Kidney epithelial cell (primary cell): ENCODE results near the gene RGMB. TPM values are rescaled to one million over a fixed set of nuclear protein-coding genes. Genes with fewer than 3 reads are reported as not detected.

Experiments used
- DNase-seq: peaks from one replicate; pipeline ENCODE4 v3.0.0-alpha.2; 2010; ENCODE audit warnings: low read depth
- H3K27me3 ChIP-seq: 2 replicates; pipeline ENCODE4 v1.6.0; 2011; ENCODE audit warnings: low read length; ENCODE audit not compliant: control insufficient read depth, insufficient read depth
- H3K36me3 ChIP-seq: 2 replicates; pipeline ENCODE4 v1.5.1; 2011; ENCODE audit warnings: low read length; ENCODE audit not compliant: control insufficient read depth, insufficient read depth
- H3K4me3 ChIP-seq: 2 replicates; pipeline ENCODE4 v1.5.1; 2011; ENCODE audit warnings: low read depth, mild to moderate bottlenecking, control low read depth, low read length
- total RNA-seq: library from RNA; depleted of rRNA; stranded (reverse); fragments of >200 nt; gene quantifications from 2 replicates; pipeline ENCODE4 v1.2.3, GENCODE V29; 2015
- TF ChIP-seq, protein P1 (sequence below): IDR thresholded peaks from 2 replicates; pipeline ENCODE4 v1.5.1; 2011; ENCODE audit warnings: mild to moderate bottlenecking, moderate library complexity, low read length, control low read depth, inconsistent platforms; ENCODE audit not compliant: insufficient read depth, poor library complexity, severe bottlenecking

Gene RGMB
- total RNA-seq, 1 donor from 2014 or later, result 21.6 TPM

DNA sequence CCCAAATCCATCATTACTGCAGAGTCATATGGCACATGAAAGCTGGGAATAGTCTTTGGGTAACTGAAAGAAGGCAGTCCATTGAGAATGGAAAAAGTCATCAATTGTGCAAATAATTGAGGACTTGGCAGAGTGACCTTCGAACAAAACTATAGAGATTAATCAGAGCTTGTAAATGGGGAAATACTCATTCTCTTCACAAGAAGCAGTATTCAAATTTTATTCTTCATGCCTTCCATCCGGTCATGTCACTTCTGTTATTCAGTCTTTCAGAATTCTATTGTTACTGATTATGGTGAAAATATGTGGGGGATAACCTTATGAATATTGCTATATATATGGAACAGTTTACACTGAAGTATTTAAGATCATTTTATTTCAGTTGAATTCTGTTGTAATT, 8.1 kb downstream of the RGMB start:
- TF ChIP-seq, protein P1, sequence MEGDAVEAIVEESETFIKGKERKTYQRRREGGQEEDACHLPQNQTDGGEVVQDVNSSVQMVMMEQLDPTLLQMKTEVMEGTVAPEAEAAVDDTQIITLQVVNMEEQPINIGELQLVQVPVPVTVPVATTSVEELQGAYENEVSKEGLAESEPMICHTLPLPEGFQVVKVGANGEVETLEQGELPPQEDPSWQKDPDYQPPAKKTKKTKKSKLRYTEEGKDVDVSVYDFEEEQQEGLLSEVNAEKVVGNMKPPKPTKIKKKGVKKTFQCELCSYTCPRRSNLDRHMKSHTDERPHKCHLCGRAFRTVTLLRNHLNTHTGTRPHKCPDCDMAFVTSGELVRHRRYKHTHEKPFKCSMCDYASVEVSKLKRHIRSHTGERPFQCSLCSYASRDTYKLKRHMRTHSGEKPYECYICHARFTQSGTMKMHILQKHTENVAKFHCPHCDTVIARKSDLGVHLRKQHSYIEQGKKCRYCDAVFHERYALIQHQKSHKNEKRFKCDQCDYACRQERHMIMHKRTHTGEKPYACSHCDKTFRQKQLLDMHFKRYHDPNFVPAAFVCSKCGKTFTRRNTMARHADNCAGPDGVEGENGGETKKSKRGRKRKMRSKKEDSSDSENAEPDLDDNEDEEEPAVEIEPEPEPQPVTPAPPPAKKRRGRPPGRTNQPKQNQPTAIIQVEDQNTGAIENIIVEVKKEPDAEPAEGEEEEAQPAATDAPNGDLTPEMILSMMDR, result no peak
- Histone ChIP-seq H3K36me3 (peaks cover 1% of the 10 kb centered on the region), H3K27me3 (no peaks in the 10 kb centered on the region), H3K4me3 (no peak overlapping the region)
- no peak for DNase-seq

- no peak overlapping the region for H3K4me3 ChIP-seq
- no peaks in the 10 kb centered on the region for H3K27me3 ChIP-seq
- peaks cover 1% of the 10 kb centered on the region for H3K36me3 ChIP-seq
- TF ChIP-seq, protein P1, result no peak
- no peak for DNase-seq
Observed at GRCh38 chr5:98781964-98782363, 8.5 kb downstream of the RGMB start.

- H3K4me3 ChIP-seq, result no peak overlapping the region
- peaks cover 1% of the 10 kb centered on the region for H3K36me3 ChIP-seq
- TF ChIP-seq, protein P1, result no peak
- no peak for DNase-seq
- H3K27me3 ChIP-seq, result no peaks in the 10 kb centered on the region
Observed at GRCh38 chr5:98783051-98783649, 9.7 kb downstream of the RGMB start.

DNA sequence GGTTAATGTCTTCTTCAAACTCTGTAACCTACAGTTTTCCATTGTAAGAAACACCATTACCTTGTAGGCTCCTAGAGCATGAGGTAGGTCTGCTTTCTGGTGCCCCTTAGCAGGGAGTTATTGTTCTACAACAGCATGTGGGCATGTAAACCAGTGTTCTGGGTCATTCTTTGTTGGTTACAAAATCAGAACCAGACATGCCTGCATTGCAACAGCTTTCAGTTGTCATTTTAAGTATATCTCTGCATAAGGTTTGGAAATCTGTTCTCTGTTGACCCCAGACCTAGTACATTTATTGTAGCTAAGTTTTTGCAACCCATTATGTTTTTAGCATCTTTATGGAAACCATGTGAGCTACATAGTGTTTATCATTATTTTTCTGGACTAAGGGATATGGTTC, 10.9 kb downstream of the RGMB start:
- Histone ChIP-seq H3K36me3 (peaks cover 1% of the 10 kb centered on the region), H3K27me3 (no peaks in the 10 kb centered on the region), H3K4me3 (no peak overlapping the region)
- no peak for DNase-seq
- TF ChIP-seq, protein P1, result no peak

GRCh38 chr5:98785244-98785643, 11.8 kb downstream of the RGMB start:
- TF ChIP-seq, protein P1, result no peak
- Histone ChIP-seq H3K36me3 (peaks cover 1% of the 10 kb centered on the region), H3K4me3 (no peak overlapping the region), H3K27me3 (no peaks in the 10 kb centered on the region)
- no peak for DNase-seq

- Histone ChIP-seq H3K4me3 (no peak overlapping the region), H3K36me3 (peaks cover 1% of the 10 kb centered on the region), H3K27me3 (no peaks in the 10 kb centered on the region)
- TF ChIP-seq, protein P1, result no peak
- no peak for DNase-seq
Observed at GRCh38 chr5:98786191-98786853, 12.9 kb downstream of the RGMB start.
